GM18507 (cell line): ENCODE measurements around the gene ZNF670.
"Not testable (repeated sequence)": the region's sequence is repeated elsewhere in the genome, so short reads cannot be mapped to it uniquely, and the experiment has no call there.

Experiments used
- DNase-seq: peaks from one replicate; pipeline ENCODE4 v3.0.0; 2011; ENCODE audit warnings: low read depth; ENCODE audit not compliant: insufficient read length; ENCODE audit errors: extremely low spot score
- FAIRE-seq: peaks from 2 replicates; lab custom pipeline; 2011; peaks lifted over from hg19 to GRCh38; lab: Jason Lieb, UNC

ZNF670 gene

GRCh38 chr1:247056071-247056470, 22.5 kb downstream of the ZNF670 start:
- no peak for DNase-seq
- FAIRE-seq: no peak

- DNase-seq (no peak), FAIRE-seq (no peak)
Measured at GRCh38 chr1:247054992-247055415, 23.6 kb downstream of the ZNF670 start.

- no peak for DNase-seq
- FAIRE-seq: no peak
Measured at GRCh38 chr1:247047702-247048101, 30.9 kb downstream of the ZNF670 start.

- no peak for DNase-seq
- FAIRE-seq: no peak
Measured at GRCh38 chr1:247047260-247047659, 31.4 kb downstream of the ZNF670 start.

GRCh38 chr1:247043406-247043805, 35.2 kb downstream of the ZNF670 start:
- FAIRE-seq: no peak
- no peak for DNase-seq

- FAIRE-seq (no peak), DNase-seq (no peak)
Measured at GRCh38 chr1:247037511-247038320, 40.9 kb downstream of the ZNF670 start.

GRCh38 chr1:247032306-247032705, 46.3 kb downstream of the ZNF670 start:
- not testable (repeated sequence) for DNase-seq, FAIRE-seq
